Kidney epithelial cell (primary cell): ENCODE data around the gene PLAGL2. TPM values are rescaled to one million over a fixed set of nuclear protein-coding genes. Genes with fewer than 3 reads are reported as not detected.

Experiments used
- DNase-seq: peaks from one replicate; pipeline ENCODE4 v3.0.0-alpha.2; 2010; ENCODE audit warnings: low read depth
- H3K27me3 ChIP-seq: 2 replicates; pipeline ENCODE4 v1.6.0; 2011; ENCODE audit warnings: low read length; ENCODE audit not compliant: control insufficient read depth, insufficient read depth
- H3K36me3 ChIP-seq: 2 replicates; pipeline ENCODE4 v1.5.1; 2011; ENCODE audit warnings: low read length; ENCODE audit not compliant: control insufficient read depth, insufficient read depth
- H3K4me3 ChIP-seq: 2 replicates; pipeline ENCODE4 v1.5.1; 2011; ENCODE audit warnings: low read depth, mild to moderate bottlenecking, control low read depth, low read length
- total RNA-seq: library from RNA; depleted of rRNA; stranded (reverse); fragments of >200 nt; gene quantifications from 2 replicates; pipeline ENCODE4 v1.2.3, GENCODE V29; 2015
- TF ChIP-seq, protein P1 (sequence below): IDR thresholded peaks from 2 replicates; pipeline ENCODE4 v1.5.1; 2011; ENCODE audit warnings: mild to moderate bottlenecking, moderate library complexity, low read length, control low read depth, inconsistent platforms; ENCODE audit not compliant: insufficient read depth, poor library complexity, severe bottlenecking

Gene PLAGL2
- total RNA-seq, 1 donor from 2014 or later: 13.5 TPM

DNA sequence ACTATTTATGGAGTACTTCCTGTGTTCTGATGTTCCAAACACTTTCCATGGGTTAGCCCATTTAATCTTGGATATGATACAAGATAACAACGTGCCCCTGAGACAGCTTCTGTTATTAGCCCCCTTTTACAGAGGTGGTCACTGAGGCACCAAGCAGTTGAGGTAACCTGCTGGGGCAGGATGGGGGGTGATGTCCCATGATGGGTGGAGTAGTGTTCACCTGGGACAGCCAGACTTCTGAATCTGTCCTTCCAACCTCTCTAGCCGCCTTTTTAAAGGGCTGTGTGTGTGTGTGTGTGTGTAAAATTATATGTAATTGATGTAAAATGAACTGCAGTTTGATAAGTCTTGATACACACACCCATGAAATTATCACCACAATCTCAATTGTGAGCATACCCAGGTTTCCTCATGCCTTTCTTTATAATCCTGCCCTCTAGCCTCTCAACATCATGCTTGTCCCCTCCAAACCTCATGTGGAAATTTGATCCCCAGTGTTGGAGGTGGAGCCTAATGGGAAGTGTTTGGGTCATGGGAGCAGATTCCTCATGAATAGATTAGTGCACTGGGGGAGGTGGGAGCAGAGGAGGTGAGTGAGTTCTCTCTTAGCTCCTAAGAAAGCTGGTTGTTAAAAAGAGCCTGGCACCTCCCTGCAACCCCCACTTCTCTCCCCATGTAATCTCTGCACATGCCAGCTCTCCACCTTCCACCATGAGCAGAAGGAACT is 39.2 kb downstream of the PLAGL2 start:
- no peaks in the 10 kb centered on the region for H3K36me3 ChIP-seq
- DNase-seq: no peak
- H3K4me3 ChIP-seq: no peak overlapping the region
- H3K27me3 ChIP-seq: no peaks in the 10 kb centered on the region
- TF ChIP-seq, protein P1, sequence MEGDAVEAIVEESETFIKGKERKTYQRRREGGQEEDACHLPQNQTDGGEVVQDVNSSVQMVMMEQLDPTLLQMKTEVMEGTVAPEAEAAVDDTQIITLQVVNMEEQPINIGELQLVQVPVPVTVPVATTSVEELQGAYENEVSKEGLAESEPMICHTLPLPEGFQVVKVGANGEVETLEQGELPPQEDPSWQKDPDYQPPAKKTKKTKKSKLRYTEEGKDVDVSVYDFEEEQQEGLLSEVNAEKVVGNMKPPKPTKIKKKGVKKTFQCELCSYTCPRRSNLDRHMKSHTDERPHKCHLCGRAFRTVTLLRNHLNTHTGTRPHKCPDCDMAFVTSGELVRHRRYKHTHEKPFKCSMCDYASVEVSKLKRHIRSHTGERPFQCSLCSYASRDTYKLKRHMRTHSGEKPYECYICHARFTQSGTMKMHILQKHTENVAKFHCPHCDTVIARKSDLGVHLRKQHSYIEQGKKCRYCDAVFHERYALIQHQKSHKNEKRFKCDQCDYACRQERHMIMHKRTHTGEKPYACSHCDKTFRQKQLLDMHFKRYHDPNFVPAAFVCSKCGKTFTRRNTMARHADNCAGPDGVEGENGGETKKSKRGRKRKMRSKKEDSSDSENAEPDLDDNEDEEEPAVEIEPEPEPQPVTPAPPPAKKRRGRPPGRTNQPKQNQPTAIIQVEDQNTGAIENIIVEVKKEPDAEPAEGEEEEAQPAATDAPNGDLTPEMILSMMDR: no peak

GRCh38 chr20:32167552-32167951 is 40.0 kb downstream of the PLAGL2 start:
- Histone ChIP-seq H3K4me3 (no peak overlapping the region), H3K27me3 (no peaks in the 10 kb centered on the region), H3K36me3 (no peaks in the 10 kb centered on the region)
- TF ChIP-seq, protein P1: no peak
- DNase-seq: no peak

DNA sequence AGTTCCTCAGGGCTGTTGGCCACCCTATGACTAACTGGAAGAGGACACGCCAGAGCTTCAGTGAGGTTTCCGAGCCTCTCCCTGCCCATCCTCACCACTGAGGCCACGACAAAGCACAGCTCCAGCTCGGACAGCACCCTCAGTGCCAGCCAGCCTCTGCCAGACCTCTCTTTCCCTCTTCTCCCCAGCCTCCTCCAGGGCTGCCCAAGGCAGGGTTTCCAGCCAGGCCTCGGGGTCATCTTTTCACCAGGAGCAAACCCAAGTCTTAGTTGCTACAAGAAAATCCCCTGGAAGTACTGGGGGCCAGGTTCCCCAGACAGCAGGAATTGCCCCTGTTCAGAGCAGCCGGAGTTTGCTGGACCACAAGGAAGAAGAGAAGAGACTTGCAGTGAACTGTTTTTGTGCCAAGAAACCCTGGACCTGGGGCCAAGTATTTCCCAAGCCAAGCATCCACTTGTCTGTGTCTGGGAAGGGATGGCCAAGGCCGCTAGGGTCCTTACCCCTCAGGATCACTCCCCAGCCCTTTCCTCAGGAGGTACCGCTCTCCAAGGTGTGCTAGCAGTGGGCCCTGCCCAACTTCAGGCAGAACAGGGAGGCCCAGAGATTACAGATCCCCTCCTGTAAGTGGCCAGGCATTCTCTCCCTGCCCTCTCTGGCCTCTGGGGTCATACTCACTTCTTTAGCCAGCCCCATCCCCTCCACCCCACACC is 41.6 kb downstream of the PLAGL2 start:
- Histone ChIP-seq H3K27me3 (no peaks in the 10 kb centered on the region), H3K4me3 (no peak overlapping the region), H3K36me3 (no peaks in the 10 kb centered on the region)
- TF ChIP-seq, protein P1: no peak
- DNase-seq: no peak

GRCh38 chr20:32164984-32165735 is 42.4 kb downstream of the PLAGL2 start:
- Histone ChIP-seq H3K36me3 (no peaks in the 10 kb centered on the region), H3K4me3 (no peak overlapping the region), H3K27me3 (no peaks in the 10 kb centered on the region)
- no peak for DNase-seq
- TF ChIP-seq, protein P1: no peak

DNA sequence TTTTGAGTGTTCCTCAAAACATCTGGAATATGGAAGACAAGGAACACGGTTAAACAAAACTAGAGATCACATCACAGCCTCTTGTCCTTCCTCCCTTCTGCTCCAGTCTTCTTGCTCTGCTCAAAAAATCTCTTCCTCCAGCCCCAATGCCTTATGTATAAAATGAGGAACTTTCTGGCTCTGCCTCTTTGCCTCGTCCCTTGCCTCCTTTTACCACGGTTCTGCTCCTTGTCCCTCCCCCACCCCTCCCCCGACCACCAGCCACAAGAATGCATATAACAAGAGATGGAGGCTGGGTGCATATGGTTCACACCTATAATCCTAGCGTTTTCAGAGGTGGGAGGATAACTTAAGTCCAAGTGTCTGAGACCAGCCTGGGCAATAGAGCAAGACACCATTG is 43.6 kb downstream of the PLAGL2 start:
- H3K36me3 ChIP-seq: peaks cover 4% of the 10 kb centered on the region
- TF ChIP-seq, protein P1: no peak
- H3K4me3 ChIP-seq: no peak overlapping the region
- H3K27me3 ChIP-seq: no peaks in the 10 kb centered on the region
- DNase-seq: no peak
